Lung (tissue), 12 donors: ENCODE measurements around the gene EPB41L2. TPM values are rescaled to one million over a fixed set of nuclear protein-coding genes. Genes with fewer than 3 reads are reported as not detected.

Experiments used
- ATAC-seq: fragments of 200-7000 bp; cut with Tn5 transposase; one replicate; pipeline ENCODE4 v1.9.1; 2020; ENCODE audit warnings: moderate number of reproducible peaks; ENCODE audit not compliant: insufficient read depth, low FRiP score
- DNase-seq, 3 donors: peaks; one replicate each; pipeline ENCODE4 v3.0.0-alpha.2; 2013 to 2017
- H3K27ac ChIP-seq, 2 donors: one replicate each; pipeline ENCODE4 v1.5.1; 2013; ENCODE audit warnings: mild to moderate bottlenecking in 2 of 2, moderate library complexity in 2 of 2, control low read depth in 1 of 2, inconsistent platforms in 1 of 2, low read depth in 1 of 2, low read length in 1 of 2
- H3K27me3 ChIP-seq, 3 donors: one replicate each; pipeline ENCODE4 v1.5.1; 2013; ENCODE audit warnings: low read length in 2 of 3; ENCODE audit not compliant: control insufficient read depth in 3 of 3, insufficient read depth in 3 of 3
- H3K36me3 ChIP-seq, 4 donors: one replicate each; pipeline ENCODE4 v1.5.1; 2013; ENCODE audit warnings: low read length in 4 of 4, mild to moderate bottlenecking in 1 of 4, moderate library complexity in 1 of 4; ENCODE audit not compliant: control insufficient read depth in 4 of 4, insufficient read depth in 4 of 4
- H3K4me1 ChIP-seq, 5 donors: one replicate each; pipeline ENCODE4 v1.5.1; 2013; ENCODE audit warnings: low read length in 5 of 5, mild to moderate bottlenecking in 2 of 5, moderate library complexity in 1 of 5; ENCODE audit not compliant: control insufficient read depth in 5 of 5, insufficient read depth in 5 of 5
- H3K4me3 ChIP-seq: one replicate; pipeline ENCODE4 v1.5.1; 2013; ENCODE audit warnings: mild to moderate bottlenecking, control low read depth, moderate library complexity
- H3K9ac ChIP-seq, 2 donors: one replicate each; pipeline ENCODE4 v1.5.1; 2013; ENCODE audit warnings: low read length in 2 of 2, control low read depth in 1 of 2; ENCODE audit not compliant: insufficient read depth in 1 of 2
- H3K9me3 ChIP-seq, 4 donors: one replicate each; pipeline ENCODE4 v1.5.1; 2013; ENCODE audit warnings: low read length in 3 of 4, mild to moderate bottlenecking in 1 of 4, moderate library complexity in 1 of 4; ENCODE audit not compliant: control insufficient read depth in 4 of 4, insufficient read depth in 3 of 4
- CTCF ChIP-seq: IDR thresholded peaks from 2 replicates; pipeline ENCODE4 v1.5.1; 2012; ENCODE audit warnings: mild to moderate bottlenecking; ENCODE audit errors: control extremely low read depth, extremely low read depth
- WGBS, 2 donors: extraction: QIAGEN DNeasy Blood & Tissue Kit; methylation state at CpG; one replicate each; pipeline ENCODE4 v1.1.7; 2013; 5-methylcytosine and 5-hydroxymethylcytosine counted together
- polyA plus RNA-seq, 2 donors: library from polyadenylated mRNA; stranded (reverse); fragments of 200-250 nt; gene quantifications; one replicate each; pipeline ENCODE4 v1.2.1, GENCODE V29; 2013
- total RNA-seq, 2 donors: library from RNA; depleted of rRNA in 1 of 2; stranded (reverse); fragments of >200 nt in 1 of 2; gene quantifications; one replicate each; pipeline ENCODE4 v1.2.1, GENCODE V29; 2014 to 2021
- donor health status: control.
- donor health status: control.
- donor health status: Bipolar disorder and iron deficiency.
- donor health status: healthy.
- donor health status: DM: yes; HTN: yes; CAD: no.

The EPB41L2 gene
- total and polyA plus RNA-seq, 4 donors, result 21.9 to 265 (median 52.7) TPM

GRCh38 chr6:130889423-130889822 is 173.6 kb downstream of the EPB41L2 start:
- Histone ChIP-seq H3K4me3 (no peak overlapping the region), H3K4me1 (peaks cover 0 to 5% (median 0%) of the 10 kb centered on the region in 5 donors), H3K9ac (no peak overlapping the region), H3K9me3 (no peaks in the 10 kb centered on the region), H3K27me3 (no peaks in the 10 kb centered on the region), H3K27ac (no peak overlapping the region), H3K36me3 (peaks cover 3 to 31% (median 13%) of the 10 kb centered on the region in 4 donors)
- DNase-seq (no peak), ATAC-seq (no peak)
- no peak for TF ChIP-seq CTCF
- WGBS, 2 donors, result 95% methylated on average over 2 of the region's 2 CpGs

- ATAC-seq, result no peak
- 84 to 86% methylated on average over 2 of the region's 2 CpGs for WGBS, 2 donors
- H3K4me1 ChIP-seq, result peaks cover 0 to 5% (median 0%) of the 10 kb centered on the region in 5 donors
These were observed 174.8 kb downstream of the EPB41L2 start for GRCh38 chr6:130888246-130888645.

GRCh38 chr6:130886966-130887365 is 176.1 kb downstream of the EPB41L2 start:
- Histone ChIP-seq H3K4me1 (peaks cover 0 to 5% (median 0%) of the 10 kb centered on the region in 5 donors), H3K9ac (no peak overlapping the region), H3K27ac (no peak overlapping the region), H3K27me3 (no peaks in the 10 kb centered on the region), H3K9me3 (no peaks in the 10 kb centered on the region), H3K36me3 (peaks cover 3 to 33% (median 10%) of the 10 kb centered on the region in 4 donors), H3K4me3 (no peak overlapping the region)
- 95 to 98% methylated on average over 2 of the region's 2 CpGs for WGBS, 2 donors
- TF ChIP-seq CTCF, result no peak
- DNase-seq (no peak), ATAC-seq (no peak)

More at GRCh38 chr6:130888246-130888645, 174.8 kb downstream of the EPB41L2 start:
- Histone ChIP-seq H3K36me3 (peaks cover 2 to 27% (median 9%) of the 10 kb centered on the region in 4 donors), H3K9me3 (no peaks in the 10 kb centered on the region), H3K27ac (no peak overlapping the region), H3K27me3 (no peaks in the 10 kb centered on the region), H3K9ac (no peak overlapping the region), H3K4me3 (no peak overlapping the region)
- DNase-seq, result no peak
- TF ChIP-seq CTCF, result no peak
